Measurements from ENCODE around the gene PASK.
"Not testable (repeated sequence)": the region's sequence is repeated elsewhere in the genome, so short reads cannot be mapped to it uniquely, and the experiment has no call there.

Gene PASK

GRCh38 chr2:241123816-241124536 lies 25.3 kb downstream of the PASK start:
- DNase-seq: peak; percentile 54

- DNase-seq: no peak
Measured at GRCh38 chr2:241122376-241123002, 26.8 kb downstream of the PASK start.

- DNase-seq: no peak
Measured at GRCh38 chr2:241121008-241121407, 28.3 kb downstream of the PASK start.

GRCh38 chr2:241120440-241120839 lies 28.8 kb downstream of the PASK start:
- no peak for DNase-seq

GRCh38 chr2:241118737-241119505 lies 30.4 kb downstream of the PASK start:
- no peak for DNase-seq

- DNase-seq: no peak
Measured at GRCh38 chr2:241116606-241117560, 32.4 kb downstream of the PASK start.

- no peak for DNase-seq
Measured at GRCh38 chr2:241115361-241115760, 33.9 kb downstream of the PASK start.

- DNase-seq: no peak
Measured at GRCh38 chr2:241114836-241115235, 34.4 kb downstream of the PASK start.

GRCh38 chr2:241112592-241112991 lies 36.7 kb downstream of the PASK start:
- no peak for DNase-seq

GRCh38 chr2:241112046-241112445 lies 37.2 kb downstream of the PASK start:
- DNase-seq: no peak

GRCh38 chr2:241111440-241111805 lies 37.8 kb downstream of the PASK start:
- no peak for DNase-seq

GRCh38 chr2:241110607-241111439 lies 38.4 kb downstream of the PASK start:
- DNase-seq: no peak

- DNase-seq: no peak
Measured at GRCh38 chr2:241110089-241110606, 39.1 kb downstream of the PASK start.

GRCh38 chr2:241109210-241110088 lies 39.8 kb downstream of the PASK start:
- no peak for DNase-seq

- no peak for DNase-seq
Measured at GRCh38 chr2:241108271-241109209, 40.7 kb downstream of the PASK start.

- no peak for DNase-seq
Measured at GRCh38 chr2:241107031-241107783, 42.1 kb downstream of the PASK start.

- DNase-seq: no peak
Measured at GRCh38 chr2:241105641-241106040, 43.6 kb downstream of the PASK start.

- not testable (repeated sequence) for DNase-seq
Measured at GRCh38 chr2:241104611-241105010, 44.7 kb downstream of the PASK start.

- no peak for DNase-seq
Measured at GRCh38 chr2:241103176-241103595, 46.1 kb downstream of the PASK start.
